CD14-positive monocyte (primary cell): ENCODE measurements around the gene DOCK1. TPM values are rescaled to one million over a fixed set of nuclear protein-coding genes. Genes with fewer than 3 reads are reported as not detected.

Experiments
- DNase-seq, 3 donors: peaks; one replicate each; pipeline ENCODE4 v3.0.0-alpha.2; 2011 to 2022
- H2AFZ ChIP-seq: 2 replicates; pipeline ENCODE4 v1.6.0; 2012; ENCODE audit warnings: mild to moderate bottlenecking, low read depth, low read length, inconsistent platforms; ENCODE audit not compliant: insufficient read depth, poor library complexity, severe bottlenecking
- H3K27ac ChIP-seq, 2 donors: 1 replicate in 1 of 2; 2 replicates in 1 of 2; pipeline ENCODE4 v1.5.1; 2012 to 2013; ENCODE audit warnings: low read length in 2 of 2, control low read depth in 1 of 2, inconsistent platforms in 1 of 2, low read depth in 1 of 2, mild to moderate bottlenecking in 1 of 2
- H3K27me3 ChIP-seq, 2 donors: one replicate each; pipeline versions ENCODE4 v1.6.0 to v1.6.1; 2011 to 2013; ENCODE audit warnings: low read length in 2 of 2; ENCODE audit not compliant: control insufficient read depth in 2 of 2, insufficient read depth in 2 of 2
- H3K36me3 ChIP-seq, 2 donors: replicated peaks in 1 of 2; 1 replicate in 1 of 2; 2 replicates in 1 of 2; pipeline versions ENCODE4 v1.5.1 to v1.6.1; 2012 to 2013; ENCODE audit warnings: low read length in 2 of 2, control low read depth in 1 of 2, inconsistent platforms in 1 of 2, mild to moderate bottlenecking in 1 of 2; ENCODE audit not compliant: insufficient read depth in 2 of 2, control insufficient read depth in 1 of 2
- H3K4me1 ChIP-seq, 2 donors: 1 replicate in 1 of 2; 2 replicates in 1 of 2; pipeline versions ENCODE4 v1.5.1 to v1.6.1; 2012 to 2013; ENCODE audit warnings: low read length in 2 of 2, control low read depth in 1 of 2, inconsistent platforms in 1 of 2, mild to moderate bottlenecking in 1 of 2, moderate library complexity in 1 of 2; ENCODE audit not compliant: insufficient read depth in 2 of 2, control insufficient read depth in 1 of 2
- H3K4me2 ChIP-seq: replicated peaks from 2 replicates; pipeline ENCODE3; 2012; ENCODE audit warnings: low read length, moderate library complexity, mild to moderate bottlenecking; ENCODE audit not compliant: poor library complexity, severe bottlenecking; ENCODE audit errors: extremely low read depth
- H3K4me3 ChIP-seq, 3 experiments: fragments of 200-600 bp in 1 of 3; sonication (generic) in 1 of 3; replicated peaks in 1 of 3; 1 replicate in 2 of 3; 2 replicates in 1 of 3; pipeline ENCODE4 v1.5.1; 2011 to 2013; ENCODE audit warnings: low read length in 3 of 3, mild to moderate bottlenecking in 3 of 3, control low read depth in 2 of 3, low read depth in 2 of 3, inconsistent platforms in 1 of 3, moderate library complexity in 1 of 3
- H3K79me2 ChIP-seq: 2 replicates; pipeline ENCODE4 v1.6.0; 2012; ENCODE audit warnings: mild to moderate bottlenecking, control low read depth, inconsistent platforms, low read length, moderate library complexity; ENCODE audit not compliant: insufficient read depth
- H3K9ac ChIP-seq: 2 replicates; pipeline ENCODE4 v1.6.0; 2017; ENCODE audit warnings: low read length, mild to moderate bottlenecking; ENCODE audit not compliant: insufficient read depth, poor library complexity, severe bottlenecking
- H3K9me3 ChIP-seq, 2 donors: replicated peaks in 1 of 2; 1 replicate in 1 of 2; 2 replicates in 1 of 2; pipeline versions ENCODE4 v1.5.1 to v1.6.1; 2012 to 2013; ENCODE audit warnings: low read length in 2 of 2, control low read depth in 1 of 2; ENCODE audit not compliant: control insufficient read depth in 1 of 2, insufficient read depth in 1 of 2
- H4K20me1 ChIP-seq: 2 replicates; pipeline ENCODE4 v1.6.0; 2012; ENCODE audit warnings: mild to moderate bottlenecking, low read length, control low read depth, moderate library complexity; ENCODE audit not compliant: insufficient read depth
- H3K27ac Mint-ChIP-seq, 7 donors: one replicate each; pipeline ENCODE4 v1.8.0; 2020; ENCODE audit warnings: mild to moderate bottlenecking in 7 of 7, mixed read lengths in 7 of 7, moderate library complexity in 6 of 7, inconsistent platforms in 2 of 7
- H3K27me3 Mint-ChIP-seq, 3 donors: one replicate each; pipeline ENCODE4 v1.8.0; 2021 to 2022; ENCODE audit warnings: low read depth in 3 of 3, mild to moderate bottlenecking in 3 of 3, mixed read lengths in 3 of 3, moderate library complexity in 3 of 3, inconsistent platforms in 1 of 3
- H3K36me3 Mint-ChIP-seq, 2 donors: one replicate each; pipeline ENCODE4 v1.8.0; 2020; ENCODE audit warnings: mixed read lengths in 2 of 2, inconsistent platforms in 1 of 2, mild to moderate bottlenecking in 1 of 2
- H3K4me1 Mint-ChIP-seq: one replicate; pipeline ENCODE4 v1.8.0; 2020; ENCODE audit warnings: mild to moderate bottlenecking, mixed read lengths
- H3K4me3 Mint-ChIP-seq, 2 donors: one replicate each; pipeline ENCODE4 v1.8.0; 2020; ENCODE audit warnings: mild to moderate bottlenecking in 2 of 2, mixed read lengths in 2 of 2, moderate library complexity in 1 of 2
- H3K9me3 Mint-ChIP-seq, 7 donors: one replicate each; pipeline ENCODE4 v1.8.0; 2020 to 2022; ENCODE audit warnings: mixed read lengths in 7 of 7, mild to moderate bottlenecking in 6 of 7, moderate library complexity in 6 of 7, inconsistent platforms in 2 of 7
- CTCF ChIP-seq: fragments of 200-600 bp; IDR thresholded peaks from one replicate; pipeline ENCODE4 v1.8.0; 2022; ENCODE audit warnings: antibody characterized with exemption, mild to moderate bottlenecking
- WGBS: methylation state at CpG from one replicate; pipeline ENCODE4 v1.1.5; 2013; ENCODE audit warnings: missing lambda C conversion rate; ENCODE audit not compliant: insufficient coverage; 5-methylcytosine and 5-hydroxymethylcytosine counted together
- intact Hi-C, 2 donors: fragments of 100-400 bp; cut with micrococcal nuclease; formaldehyde crosslinking; loops; one replicate each; pipeline versions ENCODE4 v1.15.0 to v1.15.1; 2023
- polyA plus RNA-seq, 3 donors: library from polyadenylated mRNA; depleted of rRNA in 1 of 3; unstranded in 2 of 3; stranded (reverse) in 1 of 3; fragments of 300-500 nt in 2 of 3; fragments of >200 nt in 1 of 3; fragmentation: Illumina TruSeq in 2 of 3; gene quantifications; 1 replicate in 2 of 3; 2 replicates in 1 of 3; pipeline ENCODE4 v1.2.3, GENCODE V29; 2012 to 2021

The DOCK1 gene
- polyA plus RNA-seq, 3 donors, result 0.31 to 0.35 TPM; not detected in 1

- Histone ChIP-seq H3K4me3 (no peak overlapping the region), H3K27ac (no peak overlapping the region), H3K9me3 (no peaks in the 10 kb centered on the region), H4K20me1 (no peaks in the 10 kb centered on the region), H3K27me3 (peaks cover 26 to 39% of the 10 kb centered on the region in 2 donors), H2AFZ (no peak overlapping the region), H3K4me1 (no peaks in the 10 kb centered on the region), H3K9ac (no peak overlapping the region), H3K4me2 (no peak overlapping the region), H3K79me2 (no peaks in the 10 kb centered on the region), H3K36me3 (no peaks in the 10 kb centered on the region)
- Mint-ChIP-seq H3K36me3 (no peaks in the 10 kb centered on the region), H3K4me3 (no peak overlapping the region), H3K4me1 (peaks cover 3% of the 10 kb centered on the region), H3K27me3 (peaks cover 38 to 48% (median 42%) of the 10 kb centered on the region in 3 donors), H3K27ac (no peak overlapping the region), H3K9me3 (peaks cover 0 to 7% (median 0%) of the 10 kb centered on the region in 7 donors)
- no peak for DNase-seq
- intact Hi-C loops, result no loop called here
- WGBS, result 80% methylated on average over 1 of the region's 2 CpGs
- TF ChIP-seq CTCF, result no peak
Measured at GRCh38 chr10:127198721-127199120, 293.5 kb downstream of the DOCK1 start.

GRCh38 chr10:127200646-127201045 lies 295.4 kb downstream of the DOCK1 start:
- no peak overlapping the region for H3K9ac ChIP-seq
- no peak overlapping the region for H2AFZ ChIP-seq
- H3K27me3 ChIP-seq, result peaks cover 15 to 19% of the 10 kb centered on the region in 2 donors
- no peak for TF ChIP-seq CTCF
- DNase-seq, result no peak
- intact Hi-C loops, result no loop called here
- no peaks in the 10 kb centered on the region for H3K9me3 ChIP-seq
- peaks cover 22 to 30% (median 26%) of the 10 kb centered on the region in 3 donors for H3K27me3 Mint-ChIP-seq
- 97% methylated on average over 3 of the region's 8 CpGs for WGBS
- H3K4me1 Mint-ChIP-seq, result peaks cover 3% of the 10 kb centered on the region
- no peaks in the 10 kb centered on the region for H4K20me1 ChIP-seq
- H3K9me3 Mint-ChIP-seq, result peaks cover 0 to 3% (median 0%) of the 10 kb centered on the region in 7 donors
- no peaks in the 10 kb centered on the region for H3K79me2 ChIP-seq
- H3K4me1 ChIP-seq, result no peaks in the 10 kb centered on the region
- no peak overlapping the region for H3K27ac ChIP-seq
- H3K4me2 ChIP-seq, result no peak overlapping the region
- no peak overlapping the region for H3K4me3 ChIP-seq
- H3K27ac Mint-ChIP-seq, result no peak overlapping the region
- H3K4me3 Mint-ChIP-seq, result no peak overlapping the region
- H3K36me3 ChIP-seq, result no peaks in the 10 kb centered on the region
- H3K36me3 Mint-ChIP-seq, result no peaks in the 10 kb centered on the region
